Body of pancreas (tissue), 4 donors: ENCODE results near the gene IDH3G.

Experiments used
- CTCF ChIP-seq, 7 experiments: fragments of 450-650 bp in 4 of 7; fragments of 200-600 bp in 3 of 7; sonication (generic) in 3 of 7; IDR thresholded peaks; one replicate each; pipeline ENCODE4 v1.5.1; 2016 to 2019; ENCODE audit warnings: antibody characterized with exemption in 7 of 7
- POLR2A ChIP-seq, 3 donors: fragments of 450-650 bp; IDR thresholded peaks; one replicate each; pipeline ENCODE4 v1.6.1; 2016; ENCODE audit warnings: antibody characterized with exemption in 3 of 3, mild to moderate bottlenecking in 2 of 3

DNA sequence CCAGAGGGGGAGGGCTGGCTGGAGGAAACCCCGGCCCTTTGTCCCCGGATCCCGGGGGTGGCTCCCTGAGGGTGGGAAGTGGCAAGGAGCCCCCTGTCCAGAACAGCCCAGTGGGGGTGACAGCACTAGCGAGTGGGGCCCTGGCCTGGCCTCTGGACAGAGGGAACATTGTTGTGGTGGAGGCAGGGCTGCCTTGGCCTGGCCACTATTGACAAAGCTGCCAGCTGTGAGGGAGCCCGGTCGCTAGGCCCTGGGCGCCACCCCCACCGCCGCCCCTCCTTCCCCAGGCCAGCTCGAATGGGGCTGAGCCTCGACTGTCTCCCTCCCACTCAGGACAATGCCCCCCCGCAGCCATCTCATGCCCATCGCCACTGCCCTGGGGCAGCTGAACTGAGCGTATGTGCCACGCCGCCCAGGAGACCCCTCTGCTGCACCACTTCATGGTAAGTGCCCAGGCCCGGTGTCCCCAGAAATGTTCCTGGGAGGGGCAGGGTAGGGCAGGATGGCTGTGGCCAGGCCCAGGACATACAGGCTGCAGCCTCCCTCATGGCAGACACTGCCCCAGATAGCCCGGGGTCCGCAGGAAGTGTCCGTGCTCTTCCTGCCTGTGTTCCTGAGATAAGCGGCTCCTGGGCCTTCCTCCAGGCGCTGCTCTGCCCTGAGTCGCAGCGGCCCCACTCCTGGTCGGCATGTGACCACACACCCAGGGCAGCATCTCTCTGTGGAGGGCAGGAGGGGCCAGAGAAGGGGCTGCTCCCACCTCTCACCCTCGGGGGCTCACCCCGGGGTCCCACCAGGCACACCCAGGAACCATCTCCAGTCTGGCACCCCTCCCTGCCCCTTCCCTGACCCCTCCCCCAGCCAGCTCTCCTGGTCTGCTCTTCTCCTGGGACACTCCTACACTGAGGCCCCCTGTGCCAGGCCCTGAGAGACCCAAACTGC, 28.8 kb downstream of the IDH3G start:
- TF ChIP-seq CTCF (IDR thresholded peaks at IDR 0.05) (no peak), POLR2A (IDR thresholded peaks at IDR 0.05) (no peak)
